B cell (primary cell): ENCODE data around the gene RETN. TPM values are rescaled to one million over a fixed set of nuclear protein-coding genes. Genes with fewer than 3 reads are reported as not detected.
A peak's percentile ranks its signal among the peaks of the same experiment; 100 is the strongest.

ENCODE experiments used
- ATAC-seq: fragments of 200-7000 bp; cut with Tn5 transposase; one replicate; pipeline ENCODE4 v1.10.0; 2021; ENCODE audit warnings: low read depth, mild to moderate bottlenecking, moderate number of reproducible peaks, moderate library complexity
- CTCF ChIA-PET: fragments of 350-600 bp; sonication (Branson Sonifier 250); formaldehyde crosslinking; loops from one replicate; lab custom pipeline; 2021; ENCODE audit warnings: antibody characterized with exemption, inconsistent platforms; lab: Charles Lee
- POLR2A ChIA-PET: fragments of 350-600 bp; sonication (Branson Sonifier 250); formaldehyde crosslinking; loops from one replicate; lab custom pipeline; 2021; ENCODE audit warnings: antibody characterized with exemption; lab: Charles Lee
- DNase-seq: peaks from one replicate; pipeline ENCODE4 v3.0.0; 2013
- H2AFZ ChIP-seq: 2 replicates; pipeline ENCODE4 v1.6.1; 2012; ENCODE audit warnings: mild to moderate bottlenecking, low read depth, low read length; ENCODE audit not compliant: insufficient read depth, poor library complexity, severe bottlenecking
- H3K27ac ChIP-seq, 2 donors: 1 replicate in 1 of 2; 2 replicates in 1 of 2; pipeline ENCODE4 v1.5.1; 2012 to 2013; ENCODE audit warnings: low read length in 2 of 2, mild to moderate bottlenecking in 2 of 2, moderate library complexity in 1 of 2
- H3K27me3 ChIP-seq, 4 experiments: fragments of 200-600 bp in 1 of 4; sonication (generic) in 1 of 4; replicated peaks in 1 of 4; 1 replicate in 2 of 4; 2 replicates in 2 of 4; pipeline versions ENCODE4 v1.6.1 to v1.7.0; 2013 to 2016; ENCODE audit warnings: low read length in 3 of 4, mild to moderate bottlenecking in 2 of 4, mixed read lengths in 1 of 4, moderate library complexity in 1 of 4; ENCODE audit not compliant: insufficient read depth in 4 of 4, control insufficient read depth in 3 of 4; ENCODE audit errors: control extremely low read depth in 1 of 4
- H3K36me3 ChIP-seq, 2 experiments: replicated peaks in 1 of 2; 1 replicate in 1 of 2; 2 replicates in 1 of 2; pipeline versions ENCODE4 v1.6.1 to v1.7.1; 2013; ENCODE audit warnings: low read length in 1 of 2; ENCODE audit not compliant: insufficient read depth in 2 of 2, control insufficient read depth in 1 of 2; ENCODE audit errors: control extremely low read depth in 1 of 2, extremely low read depth in 1 of 2
- H3K4me1 ChIP-seq, 2 donors: fragments of 200-600 bp in 1 of 2; sonication (generic) in 1 of 2; 1 replicate in 1 of 2; 2 replicates in 1 of 2; pipeline versions ENCODE4 v1.5.1 to v1.6.1; 2013 to 2017; ENCODE audit warnings: low read length in 2 of 2; ENCODE audit not compliant: control insufficient read depth in 2 of 2, insufficient read depth in 2 of 2
- H3K4me2 ChIP-seq: replicated peaks from 2 replicates; pipeline ENCODE3; 2012; ENCODE audit warnings: mild to moderate bottlenecking, low read depth, low read length; ENCODE audit not compliant: poor library complexity, severe bottlenecking
- H3K4me3 ChIP-seq, 5 experiments: fragments of 200-600 bp in 1 of 5; sonication (generic) in 1 of 5; 1 replicate in 3 of 5; 2 replicates in 2 of 5; pipeline versions ENCODE4 v1.5.1 to v1.7.0; 2011 to 2016; ENCODE audit warnings: low read length in 4 of 5, mild to moderate bottlenecking in 4 of 5, low read depth in 2 of 5, control low read depth in 1 of 5, moderate library complexity in 1 of 5; ENCODE audit not compliant: insufficient read depth in 1 of 5; ENCODE audit errors: control extremely low read depth in 1 of 5, extremely low read depth in 1 of 5
- H3K79me2 ChIP-seq: fragments of 200-600 bp; sonication (generic); one replicate; pipeline ENCODE4 v1.6.0; 2016; ENCODE audit warnings: low read length; ENCODE audit not compliant: control insufficient read depth, insufficient read depth
- H3K9ac ChIP-seq: fragments of 200-600 bp; sonication (generic); 2 replicates; pipeline ENCODE4 v1.6.1; 2017; ENCODE audit warnings: mild to moderate bottlenecking, low read length, moderate library complexity
- H3K9me3 ChIP-seq, 3 donors: one replicate each; pipeline versions ENCODE4 v1.6.1 to v1.7.1; 2013; ENCODE audit warnings: low read length in 2 of 3; ENCODE audit not compliant: control insufficient read depth in 2 of 3, insufficient read depth in 1 of 3; ENCODE audit errors: control extremely low read depth in 1 of 3
- H4K20me1 ChIP-seq: 2 replicates; pipeline ENCODE4 v1.6.0; 2012; ENCODE audit warnings: mild to moderate bottlenecking, low read length; ENCODE audit not compliant: insufficient read depth, control insufficient read depth, poor library complexity, severe bottlenecking
- H3K27ac Mint-ChIP-seq: one replicate; pipeline ENCODE4 v1.8.0; 2021; ENCODE audit warnings: mixed read lengths
- H3K27me3 Mint-ChIP-seq: one replicate; pipeline ENCODE4 v1.8.0; 2021; ENCODE audit warnings: mixed read lengths
- H3K4me1 Mint-ChIP-seq: one replicate; pipeline ENCODE4 v1.8.0; 2021; ENCODE audit warnings: mixed read lengths
- H3K4me3 Mint-ChIP-seq: one replicate; pipeline ENCODE4 v1.8.0; 2021; ENCODE audit warnings: mixed read lengths
- H3K9me3 Mint-ChIP-seq: one replicate; pipeline ENCODE4 v1.8.0; 2022; ENCODE audit warnings: mixed read lengths; ENCODE audit not compliant: insufficient read depth
- EZH2 ChIP-seq: IDR thresholded peaks from 2 replicates; pipeline ENCODE4 v1.6.1; 2012; ENCODE audit warnings: borderline replicate concordance, low read depth, mild to moderate bottlenecking, moderate library complexity, low read length; ENCODE audit not compliant: insufficient read depth, poor library complexity, severe bottlenecking
- WGBS: methylation state at CpG from one replicate; pipeline ENCODE4 v1.1.5; 2013; ENCODE audit warnings: missing lambda C conversion rate; ENCODE audit not compliant: insufficient coverage; 5-methylcytosine and 5-hydroxymethylcytosine counted together
- intact Hi-C: fragments of 100-400 bp; cut with micrococcal nuclease; formaldehyde crosslinking; loops from one replicate; pipeline ENCODE4 v1.10.0; 2022
- polyA plus RNA-seq: library from polyadenylated mRNA; depleted of rRNA; stranded (reverse); fragments of >200 nt; gene quantifications from 2 replicates; pipeline ENCODE4 v1.2.3, GENCODE V29; 2012
- total RNA-seq, 2 donors: library from RNA; stranded (reverse); fragments of 120-200 nt in 1 of 2; gene quantifications; 1 replicate in 1 of 2; 2 replicates in 1 of 2; pipeline versions ENCODE4 v1.2.3 to v1.2.4, GENCODE V29; 2013 to 2022
- TF ChIP-seq, protein P1 (sequence below): fragments of 200-600 bp; IDR thresholded peaks from one replicate; pipeline ENCODE4 v1.8.0; 2022; ENCODE audit warnings: antibody characterized with exemption, mild to moderate bottlenecking

Gene RETN
- total and polyA plus RNA-seq, 2 donors (not counting 1 experiment from before 2014, with no cell fraction given), result not detected

DNA sequence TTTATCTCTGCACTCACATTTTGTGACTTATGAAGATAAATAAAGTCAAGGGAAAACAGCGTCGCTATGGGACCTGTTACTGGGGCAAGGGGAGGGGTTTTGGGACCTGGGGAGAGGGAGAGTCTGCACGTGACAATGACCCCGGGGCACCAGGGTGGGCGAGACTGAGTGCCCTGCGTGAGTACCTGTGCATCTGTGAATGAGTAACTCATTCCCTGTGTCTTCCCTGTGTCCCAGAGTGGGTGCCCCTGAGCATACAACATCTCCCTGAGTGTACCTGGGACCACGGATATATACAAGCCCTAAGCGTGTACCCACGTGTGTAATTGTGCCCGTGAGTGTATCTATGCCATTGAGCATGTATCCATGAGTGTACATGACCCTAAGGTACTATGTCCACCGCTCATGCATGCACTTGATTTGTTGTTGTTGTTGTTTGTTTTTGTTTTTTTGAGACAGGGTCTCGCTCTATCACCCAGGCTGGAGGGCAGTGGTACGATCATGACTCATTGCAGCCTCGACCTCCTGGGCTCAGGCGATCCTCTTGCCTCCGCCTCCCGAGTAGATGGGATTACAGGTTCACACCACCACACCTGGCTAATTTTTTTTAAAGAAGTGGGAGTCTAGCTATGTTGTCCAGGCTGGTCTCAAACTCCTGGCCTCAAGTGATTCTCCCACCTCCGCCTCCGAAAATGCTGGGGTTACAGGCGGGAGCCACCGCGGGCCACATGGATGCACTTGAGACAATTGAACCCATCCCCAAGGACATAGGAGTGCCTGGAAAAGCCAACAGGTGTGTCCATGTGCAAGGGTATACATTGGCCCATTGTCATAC is 11.1 kb downstream of the RETN start:
- no peak overlapping the region for H3K27ac ChIP-seq
- ChIA-PET POLR2A (interaction anchor here (0.8 to 1.5 kb wide), 6 partner anchors 18 to 126 kb away, joined by 3 to 15 read pairs (median 4); partner anchors contain the start of gene FCER2), CTCF (interaction anchor here (0.8 to 5.4 kb wide), 36 partner anchors 10 to 340 kb away, joined by 3 to 145 read pairs (median 6); partner anchors contain the start of genes FCER2, PET100, RETN and XAB2)
- DNase-seq, result no peak
- no peak for ATAC-seq
- WGBS, result 60% methylated on average over 19 of the region's 22 CpGs
- peak overlapping the region; percentile 94 for H3K4me2 ChIP-seq
- TF ChIP-seq, protein P1, sequence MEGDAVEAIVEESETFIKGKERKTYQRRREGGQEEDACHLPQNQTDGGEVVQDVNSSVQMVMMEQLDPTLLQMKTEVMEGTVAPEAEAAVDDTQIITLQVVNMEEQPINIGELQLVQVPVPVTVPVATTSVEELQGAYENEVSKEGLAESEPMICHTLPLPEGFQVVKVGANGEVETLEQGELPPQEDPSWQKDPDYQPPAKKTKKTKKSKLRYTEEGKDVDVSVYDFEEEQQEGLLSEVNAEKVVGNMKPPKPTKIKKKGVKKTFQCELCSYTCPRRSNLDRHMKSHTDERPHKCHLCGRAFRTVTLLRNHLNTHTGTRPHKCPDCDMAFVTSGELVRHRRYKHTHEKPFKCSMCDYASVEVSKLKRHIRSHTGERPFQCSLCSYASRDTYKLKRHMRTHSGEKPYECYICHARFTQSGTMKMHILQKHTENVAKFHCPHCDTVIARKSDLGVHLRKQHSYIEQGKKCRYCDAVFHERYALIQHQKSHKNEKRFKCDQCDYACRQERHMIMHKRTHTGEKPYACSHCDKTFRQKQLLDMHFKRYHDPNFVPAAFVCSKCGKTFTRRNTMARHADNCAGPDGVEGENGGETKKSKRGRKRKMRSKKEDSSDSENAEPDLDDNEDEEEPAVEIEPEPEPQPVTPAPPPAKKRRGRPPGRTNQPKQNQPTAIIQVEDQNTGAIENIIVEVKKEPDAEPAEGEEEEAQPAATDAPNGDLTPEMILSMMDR, result no peak
- TF ChIP-seq EZH2, result no peak
- H4K20me1 ChIP-seq, result peaks cover 26% of the 10 kb centered on the region
- H3K27ac Mint-ChIP-seq, result peak overlapping the region; percentile 80
- H2AFZ ChIP-seq, result peak overlapping the region; percentile 85
- peaks cover 0 to 18% of the 10 kb centered on the region in 2 experiments for H3K36me3 ChIP-seq
- H3K9me3 Mint-ChIP-seq, result no peaks in the 10 kb centered on the region
- peak overlapping the region; percentile 79 for H3K9ac ChIP-seq
- H3K4me1 ChIP-seq, result peaks cover 39 to 49% of the 10 kb centered on the region in 2 donors
- H3K79me2 ChIP-seq, result peaks cover 32% of the 10 kb centered on the region
- peaks cover 0 to 9% (median 0%) of the 10 kb centered on the region in 3 donors for H3K9me3 ChIP-seq
- H3K4me3 ChIP-seq, result peak overlapping the region in 4 of 5 experiments; percentile 74 to 98 (median 96)
- H3K27me3 ChIP-seq, result peaks cover 0 to 23% (median 3%) of the 10 kb centered on the region in 4 experiments
- intact Hi-C loops, result loop anchor here (1.0 to 5.0 kb wide), 8 partner anchors 22 to 583 kb away; partner anchors contain the start of gene SNAPC2
- peaks cover 16% of the 10 kb centered on the region for H3K27me3 Mint-ChIP-seq
- H3K4me3 Mint-ChIP-seq, result peak overlapping the region; percentile 87
- H3K4me1 Mint-ChIP-seq, result peaks cover 58% of the 10 kb centered on the region
